HG03175 (cell line): ENCODE data around the gene MYH1.
"Not testable (repeated sequence)": the region's sequence is repeated elsewhere in the genome, so short reads cannot be mapped to it uniquely, and the experiment has no call there.

Experiments used
- ATAC-seq: cut with Tn5 transposase; IDR thresholded peaks from one replicate; pipeline ENCODE4 v1.9.1; 2021; ENCODE audit warnings: mild to moderate bottlenecking, moderate library complexity; ENCODE audit not compliant: unreplicated experiment

MYH1 gene

DNA sequence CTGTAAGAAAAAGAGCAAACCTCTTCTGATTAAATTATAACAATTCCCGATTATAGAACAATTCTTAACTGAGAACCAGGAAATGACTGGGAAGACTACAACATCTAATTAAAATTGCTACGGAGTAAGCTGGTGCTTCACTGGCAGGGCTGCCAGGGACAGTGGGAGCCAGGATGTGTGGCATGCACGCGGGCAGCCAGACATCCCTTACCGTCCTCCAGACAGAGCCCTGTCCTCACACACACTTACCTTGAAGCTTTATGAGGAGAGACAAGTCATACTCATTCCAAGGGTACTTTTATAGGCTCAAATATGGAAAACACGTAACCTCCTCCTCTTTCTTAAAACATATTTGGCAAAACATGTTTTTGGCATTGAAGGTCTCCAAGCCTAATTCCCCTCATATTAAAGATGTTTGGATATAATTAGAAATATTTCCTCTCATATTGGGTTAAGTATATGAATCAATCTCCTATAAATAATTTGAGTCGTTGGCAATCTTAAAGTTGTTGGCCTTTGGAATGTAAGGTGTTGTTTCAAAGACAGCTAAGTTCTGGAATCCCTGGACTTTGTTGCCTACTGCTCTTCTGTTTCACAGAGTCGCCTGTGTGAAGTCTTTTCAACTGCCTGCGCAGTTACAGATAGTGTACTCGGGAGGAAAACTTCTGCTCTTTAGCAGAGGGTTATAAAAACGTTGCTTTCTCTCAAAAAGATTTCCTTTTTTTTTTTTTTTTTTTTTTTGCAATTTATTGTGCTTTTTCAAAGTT, at the start of gene MYH1:
TSS of gene MYH1 (minus strand) at position 272 of the 767 bp plus-strand sequence. CDS start 1,900 bp downstream, outside the sequence.
- ATAC-seq: no peak

- ATAC-seq: no peak
These were observed 45.8 kb upstream of the MYH1 start for GRCh38 chr17:10563991-10564660.

GRCh38 chr17:10558049-10558448, 39.7 kb upstream of the MYH1 start:
- ATAC-seq: no peak

DNA sequence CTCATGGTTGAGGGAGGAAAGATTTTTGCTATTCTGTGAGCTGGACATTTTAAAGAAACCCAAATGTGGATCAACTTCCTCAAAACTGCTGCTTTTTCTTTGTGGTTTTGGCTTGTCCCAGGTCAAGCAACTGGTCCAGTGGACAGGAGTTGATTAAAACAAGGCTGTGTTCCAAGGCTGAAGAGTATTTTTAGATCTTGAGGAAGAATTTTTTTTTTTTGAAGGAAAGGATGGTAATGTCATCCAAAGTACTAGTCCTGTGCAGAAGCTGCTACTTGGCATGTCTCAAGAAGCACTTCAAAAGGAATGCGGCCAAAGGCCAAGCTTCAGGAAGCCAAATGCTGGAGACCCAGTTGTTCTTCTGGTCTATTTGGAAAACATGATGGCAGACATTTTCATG, 39.1 kb upstream of the MYH1 start:
- ATAC-seq: no peak

GRCh38 chr17:10556301-10557005, 38.1 kb upstream of the MYH1 start:
- no peak for ATAC-seq

DNA sequence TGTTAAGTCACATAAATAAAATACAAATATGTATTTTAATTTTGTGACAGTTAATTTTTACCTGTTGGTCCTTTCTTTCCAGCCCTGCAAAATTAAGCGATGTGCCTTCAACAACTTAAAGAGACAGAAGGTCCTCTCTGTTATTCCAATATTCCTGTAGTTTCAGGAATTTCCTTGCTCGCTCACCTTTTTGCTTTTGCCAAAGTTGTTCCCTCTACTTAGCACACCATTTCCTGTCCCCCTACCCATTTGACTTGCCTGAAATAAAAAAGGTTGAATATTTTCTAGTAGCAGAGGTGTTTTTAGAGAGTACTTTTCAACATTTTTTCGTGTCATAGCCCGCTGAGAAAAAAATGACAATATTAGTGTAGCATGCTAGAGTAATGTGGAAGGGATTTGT, 31.7 kb upstream of the MYH1 start:
- ATAC-seq: no peak

GRCh38 chr17:10549096-10549842, 30.9 kb upstream of the MYH1 start, which contains the start of gene MYH2:
MYH2 (minus strand) TSS chr17:10549658; CDS start chr17:10547920, 1,738 bp downstream.
- ATAC-seq: no peak

DNA sequence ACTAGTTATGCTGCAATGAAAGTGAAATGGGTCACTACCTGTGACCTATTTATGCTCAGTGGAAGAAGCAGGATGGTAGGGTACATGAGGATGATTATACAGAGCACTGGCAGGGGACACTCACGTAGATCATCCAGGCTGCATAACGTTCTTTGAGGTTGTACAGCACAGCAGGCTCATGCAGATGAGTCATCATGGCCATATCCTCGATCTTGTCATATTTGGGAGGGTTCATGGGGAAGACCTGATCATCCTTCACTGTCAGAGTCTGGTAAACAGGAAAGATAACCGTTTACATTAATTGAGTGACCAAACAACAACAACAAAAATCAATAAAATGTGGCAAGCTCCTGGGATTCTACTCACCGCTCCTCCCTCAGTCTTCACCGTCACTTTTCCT, 29.0 kb upstream of the MYH1 start:
- no peak for ATAC-seq

GRCh38 chr17:10543486-10543885, 25.1 kb upstream of the MYH1 start:
- ATAC-seq: not testable (repeated sequence)

GRCh38 chr17:10541179-10541578, 22.8 kb upstream of the MYH1 start:
- not testable (repeated sequence) for ATAC-seq

DNA sequence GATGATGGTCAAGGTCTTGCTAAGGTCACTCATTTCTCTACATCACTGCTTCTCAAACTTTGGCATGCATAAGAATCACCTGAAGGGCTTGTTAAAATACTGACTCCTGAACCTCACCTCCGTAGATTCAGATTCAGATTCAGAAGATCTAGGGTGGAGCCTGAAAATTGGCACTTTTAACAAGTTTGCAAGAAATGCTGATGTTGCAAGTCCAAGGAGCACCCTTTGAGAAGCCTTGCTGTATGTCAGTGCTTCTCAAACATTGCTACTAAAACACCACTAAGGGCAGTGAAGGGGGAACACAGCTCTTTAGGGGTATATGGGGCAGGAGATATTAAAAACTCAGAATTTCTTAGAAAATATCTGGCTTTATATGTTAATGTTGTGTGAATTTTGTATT, 13.7 kb upstream of the MYH1 start:
- no peak for ATAC-seq

GRCh38 chr17:10527419-10527818, 9.1 kb upstream of the MYH1 start:
- no peak for ATAC-seq

DNA sequence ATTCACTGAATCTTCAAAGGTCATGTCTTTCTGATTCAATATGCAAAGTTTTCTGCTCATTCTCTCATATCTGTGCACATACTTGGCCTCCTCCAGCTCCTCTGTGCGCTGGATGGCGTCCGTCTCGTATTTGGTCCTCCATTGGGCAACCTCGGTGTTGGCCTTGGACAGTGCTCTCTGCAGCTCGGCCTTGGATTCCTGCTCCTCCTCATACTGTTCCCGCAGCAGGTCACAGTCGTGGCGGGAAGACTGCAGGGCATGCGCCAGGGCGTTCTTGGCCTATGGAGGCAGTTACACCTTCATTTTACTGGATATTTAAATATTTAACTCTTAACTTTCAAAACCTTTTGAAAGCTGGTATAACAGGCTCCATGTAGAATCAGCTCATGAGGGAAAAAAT, 8.2 kb upstream of the MYH1 start:
- no peak for ATAC-seq

- ATAC-seq: no peak
These were observed 4.7 kb upstream of the MYH1 start for GRCh38 chr17:10523064-10523463.

- no peak for ATAC-seq
These were observed 3.6 kb upstream of the MYH1 start for GRCh38 chr17:10521949-10522348.

DNA sequence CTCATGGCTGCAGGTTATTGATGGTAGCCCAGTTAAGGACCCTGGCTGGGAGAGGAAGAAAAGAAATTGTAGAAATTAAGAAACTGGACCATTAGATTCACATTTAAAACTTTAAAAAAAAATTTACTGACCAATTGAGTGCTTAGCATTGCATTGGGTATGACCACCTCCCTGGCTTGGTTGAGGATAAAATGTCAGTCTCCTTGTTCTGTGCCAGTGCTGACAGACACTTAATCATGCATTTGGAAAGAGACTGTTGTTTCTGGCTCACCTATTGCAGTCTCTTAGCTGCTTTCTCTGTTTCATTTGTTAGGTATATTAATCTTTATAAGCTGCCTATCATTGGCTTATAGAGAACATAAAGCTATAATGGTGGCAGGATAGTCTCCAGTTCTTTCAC, 1.7 kb downstream of the MYH1 start:
- ATAC-seq: no peak

DNA sequence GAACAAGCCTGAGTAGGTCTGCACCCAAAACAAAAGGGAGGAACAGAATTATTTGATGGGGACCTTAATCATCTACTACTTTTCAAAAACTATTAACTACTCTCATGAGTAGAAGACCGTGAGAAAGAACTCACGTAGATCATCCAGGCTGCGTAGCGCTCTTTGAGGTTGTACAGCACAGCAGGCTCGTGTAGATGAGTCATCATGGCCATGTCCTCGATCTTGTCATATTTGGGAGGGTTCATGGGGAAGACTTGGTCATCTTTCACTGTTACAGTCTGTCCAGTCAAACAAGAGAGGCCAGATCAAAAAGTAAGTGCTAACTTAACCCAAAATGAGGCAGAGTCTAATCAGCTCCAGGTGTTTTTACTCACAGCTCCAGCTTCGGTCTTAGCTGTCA, 2.3 kb downstream of the MYH1 start:
- no peak for ATAC-seq

DNA sequence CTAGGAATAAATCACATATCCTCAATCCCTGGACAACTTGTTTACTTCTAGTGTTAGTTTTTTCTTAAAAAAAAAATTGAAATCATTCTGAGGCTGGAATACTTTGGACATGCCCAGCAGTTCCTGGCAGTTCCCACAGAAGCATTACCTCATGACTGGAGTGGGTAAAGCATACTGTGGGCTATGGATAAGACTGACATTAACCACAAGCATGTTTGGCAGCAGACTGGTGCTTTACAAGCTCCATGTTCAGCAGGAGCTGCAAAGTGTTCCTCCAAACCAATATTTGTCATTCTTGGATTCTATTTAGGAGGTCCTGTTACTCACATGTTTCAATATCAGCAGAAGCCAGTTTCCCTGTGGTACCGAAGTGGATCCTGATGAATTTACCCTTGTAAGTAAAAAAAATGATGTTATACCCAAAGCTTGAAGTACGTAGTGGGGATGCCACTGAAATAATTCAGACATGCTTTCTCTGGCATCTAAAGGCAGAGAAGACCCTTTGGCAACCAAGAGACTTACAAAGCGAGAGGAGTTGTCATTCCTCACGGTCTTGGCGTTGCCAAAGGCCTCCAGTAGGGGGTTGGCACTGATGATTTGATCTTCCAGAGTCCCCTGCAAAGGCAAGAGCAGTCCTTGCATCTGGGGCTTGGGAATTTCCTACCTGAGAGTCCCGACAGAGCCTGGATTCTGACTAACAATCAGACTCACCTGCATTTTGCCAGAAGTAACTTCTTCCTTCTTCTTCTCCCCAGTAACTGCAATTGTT, 4.9 kb downstream of the MYH1 start:
- no peak for ATAC-seq

DNA sequence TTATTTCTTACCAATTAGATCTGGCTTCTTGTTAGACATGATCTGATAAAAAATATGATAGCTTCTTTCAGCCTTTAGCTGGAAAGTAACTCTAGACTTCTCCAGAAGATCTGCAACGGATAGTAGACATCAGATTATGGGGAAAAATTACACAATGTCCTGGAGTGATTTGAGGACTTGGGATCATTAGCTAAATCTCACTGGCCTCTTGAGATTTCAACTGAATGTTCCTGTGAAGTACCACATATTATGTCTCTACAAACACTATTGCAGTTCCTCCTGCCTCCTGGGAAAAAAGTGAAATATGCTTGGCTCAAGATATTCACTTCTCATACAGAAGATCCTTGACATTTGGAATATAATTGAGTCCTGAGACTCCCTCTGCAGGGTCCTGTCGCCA, 5.5 kb downstream of the MYH1 start:
- ATAC-seq: no peak

DNA sequence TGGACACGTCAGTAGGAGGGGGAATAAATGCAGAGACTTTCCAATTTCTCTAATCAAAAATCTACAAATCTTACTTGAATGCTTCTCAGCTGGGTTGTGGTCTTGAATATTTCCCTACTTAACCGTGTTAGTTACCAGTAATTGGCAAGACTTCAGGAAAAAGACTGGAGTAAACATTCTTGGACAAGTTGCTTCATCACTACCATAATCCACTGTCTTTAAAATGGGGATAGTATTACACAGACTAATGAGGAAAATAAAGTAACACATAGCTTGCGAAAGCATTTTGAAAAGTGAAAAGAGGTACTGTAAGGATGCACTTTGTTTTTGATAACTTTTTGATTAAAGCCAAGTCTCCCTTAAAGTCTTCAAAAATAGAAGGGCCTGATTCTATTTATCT, 18.4 kb downstream of the MYH1 start:
- ATAC-seq: no peak
